ENCODE measurements around the gene SCN5A.

DNA sequence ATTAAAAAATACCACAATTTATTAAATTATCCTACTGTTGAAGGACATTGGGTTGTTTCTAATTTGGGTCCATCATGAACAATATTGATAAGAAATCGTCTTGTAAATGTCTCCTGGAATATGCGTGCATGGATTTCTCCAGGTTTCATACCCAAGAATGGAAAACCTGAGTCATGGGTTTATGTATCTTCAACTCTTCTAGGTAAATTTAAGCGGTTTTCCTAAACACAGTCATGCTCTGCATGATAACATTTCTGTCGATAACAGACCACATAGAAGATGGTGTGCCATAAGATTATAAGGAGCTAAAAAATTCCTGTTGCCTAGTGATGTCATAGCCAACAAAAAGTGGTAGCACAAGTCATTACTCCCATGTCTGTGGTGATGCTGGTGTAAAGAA, 39.9 kb upstream of the SCN5A start:
- no peak for TF ChIP-seq EZH2 (IDR thresholded peaks at IDR 0.05)
- TF ChIP-seq POLR2AphosphoS5 (IDR thresholded peaks at IDR 0.05; ENCODE audit: borderline replicate concordance, low read depth, low read length): no peak
- TF ChIP-seq FOXP2 (optimal IDR thresholded peaks at IDR 0.05; ENCODE audit: control extremely low read depth, extremely low read length, insufficient read depth): no peak
